GM12875 (cell line): ENCODE measurements around the gene OSBPL1A.

Experiments used
- H3K4me3 ChIP-seq: one replicate; pipeline ENCODE4 v1.5.1; 2011; ENCODE audit warnings: low read depth, low read length, control low read depth
- CTCF ChIP-seq: IDR thresholded peaks from 2 replicates; pipeline ENCODE4 v1.5.1; 2011; ENCODE audit warnings: low read depth, mild to moderate bottlenecking, control low read depth, inconsistent platforms, low read length, moderate library complexity, borderline replicate concordance; ENCODE audit not compliant: insufficient read depth

Gene OSBPL1A

GRCh38 chr18:24262087-24262486, 135.5 kb downstream of the OSBPL1A start:
- TF ChIP-seq CTCF = no peak
- H3K4me3 ChIP-seq = no peak overlapping the region

- H3K4me3 ChIP-seq = no peak overlapping the region
- TF ChIP-seq CTCF = no peak
These were observed 137.6 kb downstream of the OSBPL1A start for GRCh38 chr18:24259869-24260641.

- no peak overlapping the region for H3K4me3 ChIP-seq
- TF ChIP-seq CTCF = no peak
These were observed 143.6 kb downstream of the OSBPL1A start for GRCh38 chr18:24254071-24254470.

- TF ChIP-seq CTCF = no peak
- H3K4me3 ChIP-seq = no peak overlapping the region
These were observed 147.9 kb downstream of the OSBPL1A start for GRCh38 chr18:24249716-24250115.

- no peak for TF ChIP-seq CTCF
These were observed 149.3 kb downstream of the OSBPL1A start for GRCh38 chr18:24248359-24248758.

GRCh38 chr18:24246143-24246542, 151.5 kb downstream of the OSBPL1A start:
- no peak overlapping the region for H3K4me3 ChIP-seq
- TF ChIP-seq CTCF = no peak

More at GRCh38 chr18:24248359-24248758, 149.3 kb downstream of the OSBPL1A start:
- H3K4me3 ChIP-seq = no peak overlapping the region

GRCh38 chr18:24244698-24245097, 152.9 kb downstream of the OSBPL1A start:
- no peak overlapping the region for H3K4me3 ChIP-seq
- TF ChIP-seq CTCF = no peak
